COR-L47 (cell line): ENCODE results near the gene TPRA1.
A peak's percentile ranks its signal among the peaks of the same experiment; 100 is the strongest.

Experiments
- DNase-seq: peaks from one replicate; lab custom pipeline; 2025; lab: John Stamatoyannopoulos, UW

TPRA1 gene

GRCh38 chr3:127590282-127590592 lies 296 bp downstream of the TPRA1 start:
- no peak for DNase-seq

GRCh38 chr3:127589600-127590281 lies 792 bp downstream of the TPRA1 start:
- DNase-seq, result no peak

GRCh38 chr3:127588806-127589577 lies 1.5 kb downstream of the TPRA1 start:
- DNase-seq, result peak; percentile 12

- no peak for DNase-seq
These were observed 2.7 kb downstream of the TPRA1 start for GRCh38 chr3:127587876-127588275.

DNA sequence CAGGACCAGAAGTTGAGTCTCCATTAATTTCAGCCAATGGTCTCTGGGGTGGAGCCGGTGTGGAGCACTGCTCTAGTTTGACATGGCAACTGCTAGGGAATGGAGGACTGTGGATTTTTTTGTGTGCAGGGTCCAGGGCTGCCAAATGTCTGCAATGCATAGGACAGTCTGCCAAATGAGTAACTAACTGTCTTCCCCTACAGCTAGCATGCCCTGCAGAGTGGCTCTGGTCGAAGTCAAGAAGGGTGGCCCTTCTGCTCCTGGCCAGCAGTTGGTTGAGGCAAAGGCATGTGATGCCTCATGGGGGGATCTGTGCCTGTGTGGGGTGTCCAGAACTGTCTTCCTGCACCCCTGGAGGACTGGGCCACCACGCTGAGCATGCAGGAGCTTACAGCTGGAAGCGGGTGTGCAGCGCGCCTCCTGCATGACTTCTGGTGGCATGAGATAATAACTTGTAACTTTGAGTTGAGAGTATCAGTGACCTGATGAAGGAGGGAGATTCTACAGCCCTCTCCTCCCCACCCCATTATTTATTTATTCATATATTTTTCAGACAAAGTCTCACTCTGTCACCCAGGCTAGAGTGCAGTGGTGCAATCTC lies 4.6 kb downstream of the TPRA1 start:
- no peak for DNase-seq

DNA sequence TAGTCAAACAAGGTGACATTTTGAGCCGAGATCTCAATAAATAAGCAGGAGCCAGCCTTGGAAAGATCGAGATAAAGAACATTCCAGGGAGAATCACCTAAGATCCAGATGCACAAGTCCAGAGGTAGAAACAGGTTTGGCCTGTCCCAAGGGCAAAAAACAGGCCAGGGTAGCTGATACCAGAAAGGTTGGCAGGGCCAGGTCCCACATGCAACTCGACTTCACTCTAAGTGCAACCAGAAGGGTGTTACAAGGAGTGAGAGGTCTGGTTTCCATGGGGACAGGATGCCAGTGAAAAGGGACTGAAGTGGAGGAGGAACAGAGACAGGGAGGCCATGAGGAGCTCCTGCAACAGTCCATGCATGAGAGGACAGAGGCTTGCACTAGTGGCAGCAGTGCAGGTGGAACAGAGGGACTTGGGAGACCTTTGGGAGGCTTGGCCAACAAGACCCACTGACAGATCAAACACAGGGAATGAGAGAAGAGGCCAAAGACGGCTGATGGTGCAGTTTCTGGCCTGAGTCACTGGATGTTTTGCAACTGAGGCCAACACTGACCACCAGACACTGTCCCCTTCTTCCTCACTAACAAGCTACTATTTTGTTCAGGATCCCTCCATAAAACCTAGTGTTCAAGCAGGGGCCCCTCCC lies 5.2 kb downstream of the TPRA1 start:
- DNase-seq, result no peak

DNA sequence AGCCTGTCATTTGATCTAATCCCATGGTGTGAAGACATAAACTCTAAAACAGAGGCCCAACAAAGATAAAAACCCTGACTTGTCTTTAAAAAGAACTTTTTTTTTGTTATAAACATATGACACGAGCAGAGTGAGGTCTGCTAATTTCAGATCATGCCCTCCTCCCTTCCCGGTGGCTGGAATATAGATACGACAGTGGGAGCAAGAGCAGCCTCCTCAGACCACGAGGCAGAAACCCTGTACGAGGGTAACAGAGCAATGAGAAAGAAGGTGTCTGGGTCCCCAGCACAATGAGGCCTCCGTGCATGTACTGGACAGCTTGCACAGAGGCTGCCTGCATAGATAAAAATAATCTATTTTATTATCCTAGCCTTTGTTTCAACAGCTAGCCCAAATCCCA lies 5.8 kb downstream of the TPRA1 start:
- no peak for DNase-seq

- no peak for DNase-seq
These were observed 10.0 kb downstream of the TPRA1 start for GRCh38 chr3:127580327-127581060.

- no peak for DNase-seq
These were observed 11.7 kb downstream of the TPRA1 start for GRCh38 chr3:127578802-127579201.

DNA sequence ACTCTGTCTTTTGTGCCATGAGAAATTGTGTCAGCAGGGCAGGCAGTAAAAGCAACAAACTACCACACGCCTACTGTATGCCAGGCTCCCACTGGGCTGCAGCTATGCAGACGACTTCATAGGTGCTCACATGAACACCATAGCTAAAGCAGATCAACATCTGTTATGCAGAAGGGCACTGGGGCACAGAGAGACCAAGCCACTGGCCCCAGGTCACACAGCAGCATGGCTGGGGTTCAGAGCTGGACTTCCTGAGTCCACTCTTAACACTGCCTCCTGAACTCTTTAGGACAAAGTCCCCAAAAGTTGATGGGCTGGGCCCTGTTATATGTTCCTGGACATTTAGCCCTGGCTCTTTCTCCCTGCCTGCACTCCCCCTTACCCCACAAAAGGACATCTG lies 12.4 kb downstream of the TPRA1 start:
- no peak for DNase-seq

DNA sequence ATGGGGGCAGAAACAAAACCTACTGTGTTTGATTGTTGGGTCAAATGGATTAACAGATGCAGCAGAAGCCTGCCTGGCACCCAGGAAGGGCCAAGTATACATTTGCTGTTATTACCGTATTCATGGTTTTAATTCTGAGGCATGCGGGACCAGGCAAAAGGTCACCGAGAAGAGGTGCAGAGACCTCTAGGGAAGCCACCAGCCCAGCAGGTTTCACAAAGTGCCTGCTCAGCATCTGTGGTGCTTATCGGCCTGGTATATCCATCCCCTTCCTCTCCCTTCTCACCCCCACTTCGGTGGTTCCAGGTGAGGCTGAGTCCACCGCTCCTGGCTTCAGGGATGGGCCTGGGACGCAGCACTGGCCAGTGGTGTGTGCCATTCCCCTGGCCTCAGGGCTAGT lies 13.1 kb downstream of the TPRA1 start:
- DNase-seq, result no peak

GRCh38 chr3:127574880-127575878 lies 15.4 kb downstream of the TPRA1 start:
- DNase-seq, result peak; percentile 75

GRCh38 chr3:127573912-127574311 lies 16.6 kb downstream of the TPRA1 start:
- DNase-seq, result no peak

GRCh38 chr3:127573401-127573800 lies 17.1 kb downstream of the TPRA1 start:
- DNase-seq, result no peak

- DNase-seq, result no peak
These were observed 17.8 kb downstream of the TPRA1 start for GRCh38 chr3:127572735-127573134.

DNA sequence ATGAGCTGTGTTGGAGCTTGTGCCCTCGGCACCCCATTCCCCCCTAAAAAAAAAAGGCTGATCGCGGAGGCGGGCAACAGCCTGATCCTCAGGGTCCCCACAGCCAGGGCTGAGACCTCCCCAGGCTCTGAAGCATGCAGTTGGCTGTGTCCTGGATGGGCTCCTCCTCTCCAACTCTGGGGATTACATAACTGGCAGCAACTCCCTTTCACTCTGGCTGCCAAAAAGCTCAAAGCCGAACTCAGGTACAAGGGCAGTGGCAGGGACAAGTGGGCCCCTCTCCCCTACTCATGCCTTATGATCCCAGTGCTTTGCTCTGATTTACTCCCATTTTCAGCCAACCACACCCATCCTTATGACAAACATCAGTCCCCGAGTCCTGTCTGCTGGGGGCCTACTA lies 18.3 kb downstream of the TPRA1 start:
- DNase-seq, result no peak

GRCh38 chr3:127570520-127570919 lies 20.0 kb downstream of the TPRA1 start:
- no peak for DNase-seq

DNA sequence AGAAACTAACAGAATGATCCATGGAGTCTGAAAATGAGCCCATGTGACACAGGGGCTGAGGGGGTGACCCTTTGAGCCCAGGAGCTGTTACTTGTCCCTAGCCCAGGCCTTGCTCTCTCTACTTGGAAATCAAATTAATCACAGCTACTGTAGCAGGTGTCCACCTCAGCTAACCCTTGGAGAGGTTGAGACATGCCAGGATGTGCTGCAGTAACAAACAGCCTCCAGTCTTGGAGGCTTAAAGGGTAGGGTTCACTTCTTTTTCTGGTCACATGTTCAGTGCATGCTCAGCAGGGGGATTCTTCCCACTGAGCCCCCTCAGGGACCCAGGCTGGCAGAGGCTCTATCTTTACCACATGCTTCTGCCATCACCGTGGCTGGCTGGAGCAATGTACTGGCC lies 21.4 kb downstream of the TPRA1 start:
- DNase-seq, result no peak

DNA sequence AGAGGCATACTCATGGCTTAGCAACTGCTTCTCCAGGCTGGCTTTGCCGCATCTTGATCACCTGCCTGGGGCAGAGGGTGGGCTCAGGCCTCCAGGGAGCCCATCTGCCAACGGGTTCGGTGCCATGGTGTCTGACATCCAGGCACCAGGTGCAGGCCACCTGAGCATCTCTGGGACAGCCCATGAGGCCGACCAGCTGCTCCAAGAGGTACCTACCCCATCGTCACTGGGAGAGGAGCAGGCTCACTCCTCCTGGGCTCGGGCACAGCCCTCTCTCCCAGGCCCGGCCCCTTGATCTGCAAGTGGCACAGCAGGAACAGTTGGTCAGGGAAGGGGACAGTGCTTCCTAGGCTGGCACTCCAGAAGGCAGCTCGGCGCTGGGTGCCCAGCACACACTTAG lies 21.9 kb downstream of the TPRA1 start:
- DNase-seq, result peak; percentile 34

GRCh38 chr3:127566833-127567232 lies 23.7 kb downstream of the TPRA1 start:
- peak; percentile 91 for DNase-seq

DNA sequence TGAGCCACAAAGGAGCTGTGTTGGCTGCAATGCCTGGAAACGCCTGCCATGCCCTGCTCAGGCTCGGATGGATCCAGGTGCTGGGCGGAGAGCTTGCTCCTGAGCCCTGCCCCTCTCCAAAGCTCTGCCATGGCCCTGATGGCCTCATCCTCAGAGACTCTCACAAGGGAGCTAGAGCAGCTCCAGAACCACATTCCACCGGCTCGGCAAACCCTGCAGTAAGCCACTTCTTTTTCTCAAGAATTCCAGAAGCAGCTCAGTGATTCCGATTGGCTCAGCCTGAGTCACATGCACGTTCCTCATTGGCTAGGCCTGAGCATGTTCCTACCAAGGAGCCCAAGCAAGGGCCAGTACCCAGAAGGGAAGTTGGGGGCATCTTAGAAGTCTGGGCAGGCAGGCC lies 24.8 kb downstream of the TPRA1 start:
- no peak for DNase-seq
